Measurements from ENCODE around the gene BLOC1S5. TPM values are rescaled to one million over a fixed set of nuclear protein-coding genes. Genes with fewer than 3 reads are reported as not detected.

Gene BLOC1S5, protein sequence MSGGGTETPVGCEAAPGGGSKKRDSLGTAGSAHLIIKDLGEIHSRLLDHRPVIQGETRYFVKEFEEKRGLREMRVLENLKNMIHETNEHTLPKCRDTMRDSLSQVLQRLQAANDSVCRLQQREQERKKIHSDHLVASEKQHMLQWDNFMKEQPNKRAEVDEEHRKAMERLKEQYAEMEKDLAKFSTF
- 11.8 TPM for total RNA-seq (2021; ENCODE audit: unreplicated experiment)
- 10.7 TPM for polyA plus RNA-seq (2012; ENCODE audit: insufficient read length)
- Bru-seq, nascent RNA, result percentile 76 among the genes with signal in this experiment
- percentile 96 among the genes with signal in this experiment for BruChase-seq, experiment 1, labeled RNA remaining after a 2-hour chase
- BruChase-seq, experiment 2, labeled RNA remaining after a 6-hour chase, result percentile 93 among the genes with signal in this experiment
- long read RNA-seq, transcript BLOC1S5-202 (5 exons, 2,684 nt), result major isoform, 20 of 26 reads
- long read RNA-seq, partial matches to known transcripts, result 0 of 26 reads
- long read RNA-seq, other reads (novel, unspliced or antisense), result 4 of 26 reads

GRCh38 chr6:8063761-8064637 is at the start of gene BLOC1S5:
Gene BLOC1S5, minus strand, starts transcription at chr6:8064389. Its CDS starts 13 bp downstream, at chr6:8064376.
- ATAC-seq (peak; percentile 97), DNase-seq (ENCODE audit: low read depth, low spot score) (no peak)
- Histone ChIP-seq H3K4me1 (ENCODE audit: control insufficient read depth, insufficient read depth, low read length) (peaks cover 15% of the 10 kb centered on the region; the same call in 1 of the 2 replicates), H3K4me3 (ENCODE audit: low read depth in 2 of 2, low read length in 2 of 2) (peak within 1 kb of the TSS; percentile 82), H3K27me3 (ENCODE audit: control insufficient read depth, insufficient read depth, low read length) (no peaks in the 10 kb centered on the region), H3K36me3 (ENCODE audit: control insufficient read depth, insufficient read depth, low read length) (peaks cover 7% of the 10 kb centered on the region; the same call in 1 of the 2 replicates), H3K27ac (ENCODE audit: low read length) (peak within 1 kb of the TSS; percentile 97), H3K9me3 (ENCODE audit: control insufficient read depth, insufficient read depth, low read depth, low read length) (no peaks in the 10 kb centered on the region)
- in situ Hi-C loops (cut with HindIII; ENCODE audit: low pct_unique_long_range_greater_than_20kb, low sequenced_read_pairs), result no loop called here
- POLR2A ChIA-PET, result interaction anchor here (0.6 kb wide), 2 partner anchors 38 to 58 kb away, joined by 3 read pairs; no protein-coding TSS in a partner anchor
- intact Hi-C loops (cut with micrococcal nuclease; ENCODE audit: unreplicated experiment), result no loop called here
- BruUV-seq (replicated peaks), result no TSS peak
- CTCF ChIA-PET, result interaction anchor here (0.7 kb wide), 1 partner anchor 343 kb away, joined by 3 read pairs; no protein-coding TSS in a partner anchor
- TF ChIP-seq, protein P1, sequence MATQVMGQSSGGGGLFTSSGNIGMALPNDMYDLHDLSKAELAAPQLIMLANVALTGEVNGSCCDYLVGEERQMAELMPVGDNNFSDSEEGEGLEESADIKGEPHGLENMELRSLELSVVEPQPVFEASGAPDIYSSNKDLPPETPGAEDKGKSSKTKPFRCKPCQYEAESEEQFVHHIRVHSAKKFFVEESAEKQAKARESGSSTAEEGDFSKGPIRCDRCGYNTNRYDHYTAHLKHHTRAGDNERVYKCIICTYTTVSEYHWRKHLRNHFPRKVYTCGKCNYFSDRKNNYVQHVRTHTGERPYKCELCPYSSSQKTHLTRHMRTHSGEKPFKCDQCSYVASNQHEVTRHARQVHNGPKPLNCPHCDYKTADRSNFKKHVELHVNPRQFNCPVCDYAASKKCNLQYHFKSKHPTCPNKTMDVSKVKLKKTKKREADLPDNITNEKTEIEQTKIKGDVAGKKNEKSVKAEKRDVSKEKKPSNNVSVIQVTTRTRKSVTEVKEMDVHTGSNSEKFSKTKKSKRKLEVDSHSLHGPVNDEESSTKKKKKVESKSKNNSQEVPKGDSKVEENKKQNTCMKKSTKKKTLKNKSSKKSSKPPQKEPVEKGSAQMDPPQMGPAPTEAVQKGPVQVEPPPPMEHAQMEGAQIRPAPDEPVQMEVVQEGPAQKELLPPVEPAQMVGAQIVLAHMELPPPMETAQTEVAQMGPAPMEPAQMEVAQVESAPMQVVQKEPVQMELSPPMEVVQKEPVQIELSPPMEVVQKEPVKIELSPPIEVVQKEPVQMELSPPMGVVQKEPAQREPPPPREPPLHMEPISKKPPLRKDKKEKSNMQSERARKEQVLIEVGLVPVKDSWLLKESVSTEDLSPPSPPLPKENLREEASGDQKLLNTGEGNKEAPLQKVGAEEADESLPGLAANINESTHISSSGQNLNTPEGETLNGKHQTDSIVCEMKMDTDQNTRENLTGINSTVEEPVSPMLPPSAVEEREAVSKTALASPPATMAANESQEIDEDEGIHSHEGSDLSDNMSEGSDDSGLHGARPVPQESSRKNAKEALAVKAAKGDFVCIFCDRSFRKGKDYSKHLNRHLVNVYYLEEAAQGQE (IDR thresholded peaks at IDR 0.05; ENCODE audit: insufficient read depth in 1 of 2, low read depth in 2 of 2, low read length in 1 of 2), result no peak
- TF ChIP-seq TCF7L2 (IDR thresholded peaks at IDR 0.05; ENCODE audit: low read depth, low read length) (0 out of 2 replicates have a peak, but pooled peaks have one; percentile 38), CTCF (IDR thresholded peaks at IDR 0.05) (peak; percentile 24; the same call in 1 of the 2 replicates), SIN3A (IDR thresholded peaks at IDR 0.05; ENCODE audit: borderline replicate concordance, insufficient read depth, low read depth, low read length) (no peak; the same call in 1 of the 2 replicates), POLR2AphosphoS5 (IDR thresholded peaks at IDR 0.05; ENCODE audit: low read depth, low read length) (peak; percentile 49; the same call in 1 of the 2 replicates)

- POLR2A ChIA-PET, result no interaction called here
- Histone ChIP-seq H3K4me1 (ENCODE audit: control insufficient read depth, insufficient read depth, low read length) (peaks cover 6% of the 10 kb centered on the region; the same call in 1 of the 2 replicates), H3K9me3 (ENCODE audit: control insufficient read depth, insufficient read depth, low read depth, low read length) (no peaks in the 10 kb centered on the region), H3K4me3 (ENCODE audit: low read depth in 2 of 2, low read length in 2 of 2) (no peak overlapping the region), H3K36me3 (ENCODE audit: control insufficient read depth, insufficient read depth, low read length) (no peaks in the 10 kb centered on the region), H3K27me3 (ENCODE audit: control insufficient read depth, insufficient read depth, low read length) (no peaks in the 10 kb centered on the region), H3K27ac (ENCODE audit: low read length) (no peak overlapping the region)
- ATAC-seq (no peak), DNase-seq (ENCODE audit: low read depth, low spot score) (no peak)
- in situ Hi-C loops (cut with HindIII; ENCODE audit: low pct_unique_long_range_greater_than_20kb, low sequenced_read_pairs) (no loop called here), intact Hi-C loops (cut with micrococcal nuclease; ENCODE audit: unreplicated experiment) (no loop called here)
- TF ChIP-seq CTCF (IDR thresholded peaks at IDR 0.05) (no peak), TCF7L2 (IDR thresholded peaks at IDR 0.05; ENCODE audit: low read depth, low read length) (no peak), SIN3A (IDR thresholded peaks at IDR 0.05; ENCODE audit: borderline replicate concordance, insufficient read depth, low read depth, low read length) (no peak), POLR2AphosphoS5 (IDR thresholded peaks at IDR 0.05; ENCODE audit: low read depth, low read length) (no peak)
- TF ChIP-seq, protein P1 (IDR thresholded peaks at IDR 0.05; ENCODE audit: insufficient read depth in 1 of 2, low read depth in 2 of 2, low read length in 1 of 2), result no peak
- CTCF ChIA-PET, result no interaction called here
- no TSS peak for BruUV-seq (replicated peaks)
Measured at GRCh38 chr6:8113131-8113654, 49.0 kb upstream of the BLOC1S5 start.
